22Rv1 (cell line): Measurements from ENCODE around the gene EIF5B.

Experiments used
- ZFX ChIP-seq: fragments of 450-650 bp; IDR thresholded peaks from 2 replicates; pipeline ENCODE4 v1.6.1; 2017; ENCODE audit warnings: antibody characterized with exemption, borderline replicate concordance
- TF ChIP-seq, protein P1 (sequence below): fragments of 450-650 bp; IDR thresholded peaks from 2 replicates; pipeline ENCODE4 v1.5.1; 2017; ENCODE audit warnings: mild to moderate bottlenecking

DNA sequence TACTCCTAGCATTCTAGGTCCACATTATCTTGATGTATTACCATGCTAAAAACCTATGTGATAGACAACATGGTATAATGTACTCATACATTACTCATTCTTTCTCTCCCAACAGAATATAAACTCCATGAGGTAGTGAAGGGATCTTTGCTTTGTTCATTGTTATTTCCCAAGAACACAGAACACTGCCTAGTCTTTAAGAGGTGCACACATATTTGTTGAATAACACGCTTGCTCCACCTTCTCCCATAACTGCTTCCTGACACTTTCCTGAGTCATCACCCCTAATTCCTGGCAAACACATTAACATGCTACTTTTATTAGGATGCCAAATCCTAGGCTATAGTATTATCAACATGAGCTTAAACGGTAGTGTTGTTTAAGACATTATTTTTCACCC lies 111.4 kb downstream of the EIF5B start:
- TF ChIP-seq, protein P1, sequence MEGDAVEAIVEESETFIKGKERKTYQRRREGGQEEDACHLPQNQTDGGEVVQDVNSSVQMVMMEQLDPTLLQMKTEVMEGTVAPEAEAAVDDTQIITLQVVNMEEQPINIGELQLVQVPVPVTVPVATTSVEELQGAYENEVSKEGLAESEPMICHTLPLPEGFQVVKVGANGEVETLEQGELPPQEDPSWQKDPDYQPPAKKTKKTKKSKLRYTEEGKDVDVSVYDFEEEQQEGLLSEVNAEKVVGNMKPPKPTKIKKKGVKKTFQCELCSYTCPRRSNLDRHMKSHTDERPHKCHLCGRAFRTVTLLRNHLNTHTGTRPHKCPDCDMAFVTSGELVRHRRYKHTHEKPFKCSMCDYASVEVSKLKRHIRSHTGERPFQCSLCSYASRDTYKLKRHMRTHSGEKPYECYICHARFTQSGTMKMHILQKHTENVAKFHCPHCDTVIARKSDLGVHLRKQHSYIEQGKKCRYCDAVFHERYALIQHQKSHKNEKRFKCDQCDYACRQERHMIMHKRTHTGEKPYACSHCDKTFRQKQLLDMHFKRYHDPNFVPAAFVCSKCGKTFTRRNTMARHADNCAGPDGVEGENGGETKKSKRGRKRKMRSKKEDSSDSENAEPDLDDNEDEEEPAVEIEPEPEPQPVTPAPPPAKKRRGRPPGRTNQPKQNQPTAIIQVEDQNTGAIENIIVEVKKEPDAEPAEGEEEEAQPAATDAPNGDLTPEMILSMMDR = no peak
- no peak for TF ChIP-seq ZFX
